ENCODE measurements around the gene MRPL49. TPM values are rescaled to one million over a fixed set of nuclear protein-coding genes. Genes with fewer than 3 reads are reported as not detected.

MRPL49 gene
- total and polyA plus RNA-seq, 9 of the 15 experiments (the other 6 are each of a cell fraction or from before 2014, with no cell fraction given) = 74.3 to 132 (median 91.2) TPM

- TF ChIP-seq TCF15 (CRISPR knock-in tag; IDR thresholded peaks at IDR 0.05) (no peak), RBM22 (IDR thresholded peaks at IDR 0.05; ENCODE audit: low read depth, low read length, poor library complexity, severe bottlenecking) (peak; percentile 97), ZNF197 (CRISPR knock-in tag; IDR thresholded peaks at IDR 0.05; ENCODE audit: low read depth) (0 out of 2 replicates have a peak, but pooled peaks have one; percentile 64), GTF2E2 (tag; IDR thresholded peaks at IDR 0.05) (peak; percentile 83; the same call in 1 of the 2 replicates), ZNF740 (CRISPR knock-in tag; IDR thresholded peaks at IDR 0.05) (peak; percentile 57; the same call in 1 of the 2 replicates), ZNF740 (tag; IDR thresholded peaks at IDR 0.05) (no peak), ZNF511 (CRISPR knock-in tag; IDR thresholded peaks at IDR 0.05) (peak; percentile 76; the same call in 1 of the 2 replicates), FOS (IDR thresholded peaks at IDR 0.05; ENCODE audit: extremely low read depth, insufficient read length) (peak; percentile 50), DACH1 (IDR thresholded peaks at IDR 0.05; ENCODE audit: partially characterized antibody) (peak; percentile 21), BACH1 (tag; IDR thresholded peaks at IDR 0.05) (no peak), PRPF4 (IDR thresholded peaks at IDR 0.05; ENCODE audit: insufficient read depth, low read depth, low read length, poor library complexity, severe bottlenecking) (peak; percentile 70), PTTG1 (tag; IDR thresholded peaks at IDR 0.05; ENCODE audit: low read depth) (no peak), THAP12 (CRISPR knock-in tag; IDR thresholded peaks at IDR 0.05) (peak; percentile 78; the same call in 1 of the 2 replicates), CXXC5 (CRISPR knock-in tag; IDR thresholded peaks at IDR 0.05) (peak; percentile 52; the same call in 1 of the 2 replicates), ZC3H4 (CRISPR knock-in tag; IDR thresholded peaks at IDR 0.05; ENCODE audit: borderline replicate concordance) (0 out of 2 replicates have a peak, but pooled peaks have one; percentile 56), SP1 (CRISPR knock-in tag; IDR thresholded peaks at IDR 0.05) (peak; percentile 88), SRF (CRISPR knock-in tag; IDR thresholded peaks at IDR 0.05) (peak in 1 of 2 experiments; percentile 78; a peak in 1 of 4 replicates), CBX1 (IDR thresholded peaks at IDR 0.05; ENCODE audit: low read depth) (peak; percentile 94), HNRNPLL (IDR thresholded peaks at IDR 0.05; ENCODE audit: low read depth, low read length, poor library complexity, severe bottlenecking) (peak; percentile 44), TEAD1 (CRISPR knock-in tag; IDR thresholded peaks at IDR 0.05) (0 out of 4 replicates have a peak, but pooled peaks of 1 of the 2 experiments have one; percentile 30), TEAD4 (IDR thresholded peaks at IDR 0.05; ENCODE audit: low read length) (peak; percentile 15; the same call in 1 of the 2 replicates), TEAD4 (CRISPR knock-in tag; IDR thresholded peaks at IDR 0.05; ENCODE audit: borderline replicate concordance) (no peak), PCBP1 (IDR thresholded peaks at IDR 0.05; ENCODE audit: low read depth, low read length, poor library complexity, severe bottlenecking) (peak; percentile 47)
Observed at GRCh38 chr11:65170058-65170534, 48.0 kb downstream of the MRPL49 start, which contains the start of gene SPDYC (continued).
